B cell (primary cell): ENCODE measurements around the gene TSPAN18. TPM values are rescaled to one million over a fixed set of nuclear protein-coding genes. Genes with fewer than 3 reads are reported as not detected.

ENCODE experiments used
- ATAC-seq: fragments of 200-7000 bp; cut with Tn5 transposase; one replicate; pipeline ENCODE4 v1.10.0; 2021; ENCODE audit warnings: low read depth, mild to moderate bottlenecking, moderate number of reproducible peaks, moderate library complexity
- CTCF ChIA-PET: fragments of 350-600 bp; sonication (Branson Sonifier 250); formaldehyde crosslinking; loops from one replicate; lab custom pipeline; 2021; ENCODE audit warnings: antibody characterized with exemption, inconsistent platforms; lab: Charles Lee
- POLR2A ChIA-PET: fragments of 350-600 bp; sonication (Branson Sonifier 250); formaldehyde crosslinking; loops from one replicate; lab custom pipeline; 2021; ENCODE audit warnings: antibody characterized with exemption; lab: Charles Lee
- DNase-seq: peaks from one replicate; pipeline ENCODE4 v3.0.0; 2013
- H2AFZ ChIP-seq: 2 replicates; pipeline ENCODE4 v1.6.1; 2012; ENCODE audit warnings: mild to moderate bottlenecking, low read depth, low read length; ENCODE audit not compliant: insufficient read depth, poor library complexity, severe bottlenecking
- H3K27ac ChIP-seq, 2 donors: 1 replicate in 1 of 2; 2 replicates in 1 of 2; pipeline ENCODE4 v1.5.1; 2012 to 2013; ENCODE audit warnings: low read length in 2 of 2, mild to moderate bottlenecking in 2 of 2, moderate library complexity in 1 of 2
- H3K27me3 ChIP-seq, 4 experiments: fragments of 200-600 bp in 1 of 4; sonication (generic) in 1 of 4; replicated peaks in 1 of 4; 1 replicate in 2 of 4; 2 replicates in 2 of 4; pipeline versions ENCODE4 v1.6.1 to v1.7.0; 2013 to 2016; ENCODE audit warnings: low read length in 3 of 4, mild to moderate bottlenecking in 2 of 4, mixed read lengths in 1 of 4, moderate library complexity in 1 of 4; ENCODE audit not compliant: insufficient read depth in 4 of 4, control insufficient read depth in 3 of 4; ENCODE audit errors: control extremely low read depth in 1 of 4
- H3K36me3 ChIP-seq, 2 experiments: replicated peaks in 1 of 2; 1 replicate in 1 of 2; 2 replicates in 1 of 2; pipeline versions ENCODE4 v1.6.1 to v1.7.1; 2013; ENCODE audit warnings: low read length in 1 of 2; ENCODE audit not compliant: insufficient read depth in 2 of 2, control insufficient read depth in 1 of 2; ENCODE audit errors: control extremely low read depth in 1 of 2, extremely low read depth in 1 of 2
- H3K4me1 ChIP-seq, 2 donors: fragments of 200-600 bp in 1 of 2; sonication (generic) in 1 of 2; 1 replicate in 1 of 2; 2 replicates in 1 of 2; pipeline versions ENCODE4 v1.5.1 to v1.6.1; 2013 to 2017; ENCODE audit warnings: low read length in 2 of 2; ENCODE audit not compliant: control insufficient read depth in 2 of 2, insufficient read depth in 2 of 2
- H3K4me2 ChIP-seq: replicated peaks from 2 replicates; pipeline ENCODE3; 2012; ENCODE audit warnings: mild to moderate bottlenecking, low read depth, low read length; ENCODE audit not compliant: poor library complexity, severe bottlenecking
- H3K4me3 ChIP-seq, 5 experiments: fragments of 200-600 bp in 1 of 5; sonication (generic) in 1 of 5; 1 replicate in 3 of 5; 2 replicates in 2 of 5; pipeline versions ENCODE4 v1.5.1 to v1.7.0; 2011 to 2016; ENCODE audit warnings: low read length in 4 of 5, mild to moderate bottlenecking in 4 of 5, low read depth in 2 of 5, control low read depth in 1 of 5, moderate library complexity in 1 of 5; ENCODE audit not compliant: insufficient read depth in 1 of 5; ENCODE audit errors: control extremely low read depth in 1 of 5, extremely low read depth in 1 of 5
- H3K79me2 ChIP-seq: fragments of 200-600 bp; sonication (generic); one replicate; pipeline ENCODE4 v1.6.0; 2016; ENCODE audit warnings: low read length; ENCODE audit not compliant: control insufficient read depth, insufficient read depth
- H3K9ac ChIP-seq: fragments of 200-600 bp; sonication (generic); 2 replicates; pipeline ENCODE4 v1.6.1; 2017; ENCODE audit warnings: mild to moderate bottlenecking, low read length, moderate library complexity
- H3K9me3 ChIP-seq, 3 donors: one replicate each; pipeline versions ENCODE4 v1.6.1 to v1.7.1; 2013; ENCODE audit warnings: low read length in 2 of 3; ENCODE audit not compliant: control insufficient read depth in 2 of 3, insufficient read depth in 1 of 3; ENCODE audit errors: control extremely low read depth in 1 of 3
- H4K20me1 ChIP-seq: 2 replicates; pipeline ENCODE4 v1.6.0; 2012; ENCODE audit warnings: mild to moderate bottlenecking, low read length; ENCODE audit not compliant: insufficient read depth, control insufficient read depth, poor library complexity, severe bottlenecking
- H3K27ac Mint-ChIP-seq: one replicate; pipeline ENCODE4 v1.8.0; 2021; ENCODE audit warnings: mixed read lengths
- H3K27me3 Mint-ChIP-seq: one replicate; pipeline ENCODE4 v1.8.0; 2021; ENCODE audit warnings: mixed read lengths
- H3K4me1 Mint-ChIP-seq: one replicate; pipeline ENCODE4 v1.8.0; 2021; ENCODE audit warnings: mixed read lengths
- H3K4me3 Mint-ChIP-seq: one replicate; pipeline ENCODE4 v1.8.0; 2021; ENCODE audit warnings: mixed read lengths
- H3K9me3 Mint-ChIP-seq: one replicate; pipeline ENCODE4 v1.8.0; 2022; ENCODE audit warnings: mixed read lengths; ENCODE audit not compliant: insufficient read depth
- EZH2 ChIP-seq: IDR thresholded peaks from 2 replicates; pipeline ENCODE4 v1.6.1; 2012; ENCODE audit warnings: borderline replicate concordance, low read depth, mild to moderate bottlenecking, moderate library complexity, low read length; ENCODE audit not compliant: insufficient read depth, poor library complexity, severe bottlenecking
- WGBS: methylation state at CpG from one replicate; pipeline ENCODE4 v1.1.5; 2013; ENCODE audit warnings: missing lambda C conversion rate; ENCODE audit not compliant: insufficient coverage; 5-methylcytosine and 5-hydroxymethylcytosine counted together
- intact Hi-C: fragments of 100-400 bp; cut with micrococcal nuclease; formaldehyde crosslinking; loops from one replicate; pipeline ENCODE4 v1.10.0; 2022
- polyA plus RNA-seq: library from polyadenylated mRNA; depleted of rRNA; stranded (reverse); fragments of >200 nt; gene quantifications from 2 replicates; pipeline ENCODE4 v1.2.3, GENCODE V29; 2012
- total RNA-seq, 2 donors: library from RNA; stranded (reverse); fragments of 120-200 nt in 1 of 2; gene quantifications; 1 replicate in 1 of 2; 2 replicates in 1 of 2; pipeline versions ENCODE4 v1.2.3 to v1.2.4, GENCODE V29; 2013 to 2022
- TF ChIP-seq, protein P1 (sequence below): fragments of 200-600 bp; IDR thresholded peaks from one replicate; pipeline ENCODE4 v1.8.0; 2022; ENCODE audit warnings: antibody characterized with exemption, mild to moderate bottlenecking

Gene TSPAN18
- total and polyA plus RNA-seq, 2 donors (not counting 1 experiment from before 2014, with no cell fraction given) = 0.75 to 2.0 TPM

DNA sequence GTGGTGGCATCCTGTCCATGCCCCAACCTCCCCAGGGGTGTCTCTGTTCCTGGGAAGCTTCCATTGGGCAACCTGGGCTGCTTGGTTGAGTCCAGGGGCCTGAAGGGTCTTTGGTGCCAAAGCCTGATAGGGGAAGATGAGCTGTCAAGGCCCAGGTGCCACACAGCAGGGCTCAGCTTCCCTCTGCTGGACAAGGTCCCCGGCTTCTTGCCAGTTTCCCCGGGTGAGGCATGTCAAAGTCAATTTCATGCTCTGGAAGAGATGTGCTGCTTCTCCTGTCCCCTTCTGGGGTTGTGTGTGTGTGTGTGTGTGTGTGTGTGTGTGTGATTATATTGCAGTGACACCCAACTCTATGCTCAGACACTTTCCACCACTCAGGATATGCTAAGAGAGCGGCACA lies 197.0 kb downstream of the TSPAN18 start:
- CTCF ChIA-PET = interaction anchor here (0.5 to 1.7 kb wide), 7 partner anchors 8 to 367 kb away, joined by 3 to 7 read pairs (median 3); no protein-coding TSS in a partner anchor

DNA sequence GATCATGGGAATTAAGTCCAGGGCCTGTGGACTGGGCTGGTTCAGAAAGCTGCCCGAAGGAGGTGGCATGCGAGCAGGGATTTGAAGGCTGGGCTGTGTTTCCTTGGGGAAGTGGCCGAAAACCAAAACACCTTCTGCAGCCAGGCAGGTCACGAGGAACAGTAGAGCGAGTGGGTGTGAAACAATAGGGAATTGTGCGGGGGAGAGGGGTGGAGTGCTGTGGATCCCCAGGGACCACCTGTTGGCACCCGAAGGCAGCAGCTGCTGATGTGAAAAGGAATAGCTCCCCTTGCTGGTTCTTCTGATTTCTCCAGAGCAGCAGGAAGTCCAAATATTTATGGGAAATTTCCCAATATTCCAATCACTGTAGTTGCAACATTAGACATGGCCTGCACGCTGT lies 199.3 kb downstream of the TSPAN18 start:
- no peak overlapping the region for H3K4me3 ChIP-seq
- no peaks in the 10 kb centered on the region for H4K20me1 ChIP-seq
- no peaks in the 10 kb centered on the region for H3K79me2 ChIP-seq
- ChIA-PET POLR2A (no interaction called here), CTCF (interaction anchor here (0.7 to 17.1 kb wide), 12 partner anchors 11 to 408 kb away, joined by 3 to 1701 read pairs (median 10); no protein-coding TSS in a partner anchor)
- Mint-ChIP-seq H3K9me3 (no peaks in the 10 kb centered on the region), H3K4me1 (no peaks in the 10 kb centered on the region), H3K4me3 (no peak overlapping the region), H3K27ac (no peak overlapping the region), H3K27me3 (no peaks in the 10 kb centered on the region)
- intact Hi-C loops = no loop called here
- H3K27ac ChIP-seq = no peak overlapping the region
- TF ChIP-seq, protein P1, sequence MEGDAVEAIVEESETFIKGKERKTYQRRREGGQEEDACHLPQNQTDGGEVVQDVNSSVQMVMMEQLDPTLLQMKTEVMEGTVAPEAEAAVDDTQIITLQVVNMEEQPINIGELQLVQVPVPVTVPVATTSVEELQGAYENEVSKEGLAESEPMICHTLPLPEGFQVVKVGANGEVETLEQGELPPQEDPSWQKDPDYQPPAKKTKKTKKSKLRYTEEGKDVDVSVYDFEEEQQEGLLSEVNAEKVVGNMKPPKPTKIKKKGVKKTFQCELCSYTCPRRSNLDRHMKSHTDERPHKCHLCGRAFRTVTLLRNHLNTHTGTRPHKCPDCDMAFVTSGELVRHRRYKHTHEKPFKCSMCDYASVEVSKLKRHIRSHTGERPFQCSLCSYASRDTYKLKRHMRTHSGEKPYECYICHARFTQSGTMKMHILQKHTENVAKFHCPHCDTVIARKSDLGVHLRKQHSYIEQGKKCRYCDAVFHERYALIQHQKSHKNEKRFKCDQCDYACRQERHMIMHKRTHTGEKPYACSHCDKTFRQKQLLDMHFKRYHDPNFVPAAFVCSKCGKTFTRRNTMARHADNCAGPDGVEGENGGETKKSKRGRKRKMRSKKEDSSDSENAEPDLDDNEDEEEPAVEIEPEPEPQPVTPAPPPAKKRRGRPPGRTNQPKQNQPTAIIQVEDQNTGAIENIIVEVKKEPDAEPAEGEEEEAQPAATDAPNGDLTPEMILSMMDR = no peak
- TF ChIP-seq EZH2 = no peak
- WGBS = 91% methylated on average over 7 of the region's 8 CpGs
- peaks cover 0 to 6% of the 10 kb centered on the region in 2 donors for H3K4me1 ChIP-seq
- DNase-seq (no peak), ATAC-seq (no peak)
- no peaks in the 10 kb centered on the region for H3K27me3 ChIP-seq
- peaks cover 0 to 2% of the 10 kb centered on the region in 2 experiments for H3K36me3 ChIP-seq
- no peak overlapping the region for H3K4me2 ChIP-seq
- H2AFZ ChIP-seq = no peak overlapping the region
- no peak overlapping the region for H3K9ac ChIP-seq
- no peaks in the 10 kb centered on the region for H3K9me3 ChIP-seq

More for the DNA sequence above, 197.0 kb downstream of the TSPAN18 start:
- H3K4me3 Mint-ChIP-seq = no peak overlapping the region
- no peaks in the 10 kb centered on the region for H3K27me3 Mint-ChIP-seq
- no peaks in the 10 kb centered on the region for H3K9me3 ChIP-seq
- peaks cover 0 to 6% of the 10 kb centered on the region in 2 donors for H3K4me1 ChIP-seq
- H3K79me2 ChIP-seq = no peaks in the 10 kb centered on the region
- H3K9me3 Mint-ChIP-seq = no peaks in the 10 kb centered on the region
- DNase-seq (no peak), ATAC-seq (no peak)
- H3K4me2 ChIP-seq = no peak overlapping the region
- no peak for TF ChIP-seq EZH2
- TF ChIP-seq, protein P1 = no peak
- no peak overlapping the region for H3K4me3 ChIP-seq
- 100% methylated on average over 1 of the region's 3 CpGs for WGBS
- intact Hi-C loops = no loop called here
- no peak overlapping the region for H2AFZ ChIP-seq
- no peaks in the 10 kb centered on the region for H3K27me3 ChIP-seq
- no peaks in the 10 kb centered on the region for H3K4me1 Mint-ChIP-seq
- H3K27ac Mint-ChIP-seq = no peak overlapping the region
- no peak overlapping the region for H3K9ac ChIP-seq
- POLR2A ChIA-PET = no interaction called here
- H4K20me1 ChIP-seq = no peaks in the 10 kb centered on the region
- no peaks in the 10 kb centered on the region for H3K36me3 ChIP-seq
- H3K27ac ChIP-seq = no peak overlapping the region
